HG02610 (cell line): ENCODE data around the gene DRC1.

Source experiments
- ATAC-seq: cut with Tn5 transposase; IDR thresholded peaks from one replicate; pipeline ENCODE4 v1.9.1; 2021; ENCODE audit warnings: mild to moderate bottlenecking, moderate library complexity; ENCODE audit not compliant: unreplicated experiment

The DRC1 gene

DNA sequence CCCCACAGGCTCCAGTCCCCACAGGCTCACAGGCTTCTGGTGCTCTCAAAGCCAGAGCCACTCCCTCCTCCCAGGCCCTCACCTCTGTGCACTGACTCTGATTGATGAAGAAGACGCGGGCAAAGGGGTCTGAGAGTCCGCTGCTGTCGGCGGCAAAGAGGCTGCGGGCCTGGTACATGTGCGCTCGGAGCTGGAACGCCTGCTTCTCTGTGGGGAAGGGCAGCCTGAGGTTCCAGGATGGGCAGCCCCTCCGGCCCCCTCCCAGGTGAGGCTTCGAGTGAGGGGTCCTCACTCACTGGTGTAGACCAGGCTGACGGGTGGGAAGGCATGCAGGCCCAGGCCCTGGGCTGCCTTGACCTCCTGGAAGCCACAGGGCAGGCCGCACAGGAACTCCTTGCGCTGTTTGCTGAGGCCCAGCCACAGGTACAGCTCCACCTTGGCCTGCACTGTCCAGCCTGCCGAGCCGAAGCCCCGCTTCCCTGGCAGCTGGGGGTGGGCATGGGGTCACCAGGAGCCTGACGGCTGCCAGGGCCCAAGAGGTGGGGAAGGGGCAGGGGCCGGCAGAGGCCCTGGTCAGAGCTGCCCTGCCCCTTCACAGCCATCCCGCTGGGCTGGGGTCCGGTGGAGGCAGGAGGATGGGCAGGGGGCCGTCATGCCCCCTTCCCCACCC, 74.2 kb downstream of the DRC1 start:
- ATAC-seq: no peak

GRCh38 chr2:26477126-26477910, 75.6 kb downstream of the DRC1 start:
- ATAC-seq: no peak

DNA sequence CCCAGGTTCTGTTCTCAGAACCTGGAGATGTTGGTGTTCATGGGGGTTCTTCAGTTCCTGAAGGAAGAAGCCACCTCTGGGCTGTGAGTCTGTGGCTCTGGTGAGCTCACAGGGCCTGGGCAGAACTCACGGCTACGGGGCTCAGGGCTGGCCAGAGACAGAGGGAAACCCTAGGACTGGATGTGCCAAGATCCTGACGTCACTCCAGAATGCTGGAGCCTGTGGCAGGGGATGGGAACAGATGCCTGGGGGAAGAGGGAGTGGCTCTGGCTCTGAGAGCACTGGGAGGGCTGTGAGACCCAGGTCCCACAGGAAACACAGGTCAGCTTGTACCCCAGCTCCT, 76.2 kb downstream of the DRC1 start, which contains the start of gene OTOF:
OTOF (minus strand) TSS at position 214 of the 343 bp plus-strand sequence.
- ATAC-seq: no peak

DNA sequence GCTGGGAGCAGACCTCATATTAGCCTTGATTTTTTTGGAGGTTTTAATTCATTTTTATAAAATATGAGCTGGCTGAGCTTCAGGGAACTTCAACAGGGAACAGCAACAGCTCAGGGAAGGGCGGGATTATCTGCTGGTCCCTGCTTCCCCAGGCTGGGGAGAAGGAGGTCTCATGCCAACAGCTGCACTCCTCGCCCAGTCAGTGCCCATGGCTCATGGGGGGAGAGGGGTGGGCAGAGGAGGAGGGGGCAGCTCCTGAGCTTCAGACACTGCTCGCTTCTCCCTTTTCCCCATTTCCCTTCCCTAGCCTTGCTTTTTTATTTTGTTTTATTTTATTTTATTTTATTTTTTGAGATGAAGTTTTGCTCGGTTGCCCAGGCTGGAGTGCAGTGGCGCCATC, 76.6 kb downstream of the DRC1 start:
- ATAC-seq: no peak

GRCh38 chr2:26479131-26479788, 77.5 kb downstream of the DRC1 start:
- ATAC-seq: no peak

GRCh38 chr2:26479789-26480565, 78.3 kb downstream of the DRC1 start:
- no peak for ATAC-seq

- ATAC-seq: no peak
Observed at GRCh38 chr2:26480566-26481423, 79.1 kb downstream of the DRC1 start.

GRCh38 chr2:26481706-26482105, 80.0 kb downstream of the DRC1 start:
- no peak for ATAC-seq

- no peak for ATAC-seq
Observed at GRCh38 chr2:26482211-26483026, 80.7 kb downstream of the DRC1 start.

- ATAC-seq: no peak
Observed at GRCh38 chr2:26483027-26483326, 81.3 kb downstream of the DRC1 start.

DNA sequence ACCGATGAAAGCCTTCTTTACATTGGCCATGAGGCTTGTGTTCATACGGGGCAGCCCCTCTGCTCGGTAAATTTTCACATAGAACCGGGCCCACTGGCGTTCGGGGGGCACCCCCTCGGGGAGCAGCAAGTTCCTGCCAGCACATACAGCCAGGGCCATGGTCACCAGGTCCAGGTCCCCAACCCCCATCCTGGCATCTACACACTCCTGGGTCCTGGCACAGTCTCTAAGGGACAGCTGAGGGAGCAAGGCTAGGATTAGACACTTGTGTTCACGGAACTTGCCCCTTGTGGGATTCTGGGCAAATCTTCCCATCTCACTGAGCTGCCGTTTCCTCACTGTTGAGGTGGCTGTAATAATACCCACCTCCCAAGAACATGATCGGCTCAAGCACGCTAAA, 81.8 kb downstream of the DRC1 start:
- no peak for ATAC-seq

- ATAC-seq: no peak
Observed at GRCh38 chr2:26483957-26484565, 82.3 kb downstream of the DRC1 start.

GRCh38 chr2:26484579-26484978, 82.9 kb downstream of the DRC1 start:
- no peak for ATAC-seq

- ATAC-seq: no peak
Observed at GRCh38 chr2:26485099-26485498, 83.4 kb downstream of the DRC1 start.

GRCh38 chr2:26485725-26486418, 84.2 kb downstream of the DRC1 start:
- no peak for ATAC-seq

DNA sequence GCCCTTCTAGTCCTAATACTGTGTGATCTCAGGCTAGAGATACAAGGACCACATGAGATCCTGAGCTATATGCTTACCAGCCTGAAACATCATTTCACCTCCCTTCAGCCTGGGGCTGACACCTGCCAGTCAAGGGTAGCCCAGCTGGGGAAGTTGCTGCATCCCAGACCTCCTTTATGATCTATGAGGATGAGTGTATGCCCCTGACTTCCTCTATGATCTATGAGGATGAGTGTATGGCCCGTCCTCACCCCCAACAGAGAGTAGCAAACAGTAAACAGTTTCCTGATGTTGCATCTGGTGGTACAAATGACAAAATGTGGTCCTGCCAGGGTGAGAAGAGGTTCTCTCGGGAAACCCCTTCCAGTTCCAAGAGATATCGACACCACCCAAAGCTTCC, 85.1 kb downstream of the DRC1 start:
- no peak for ATAC-seq

DNA sequence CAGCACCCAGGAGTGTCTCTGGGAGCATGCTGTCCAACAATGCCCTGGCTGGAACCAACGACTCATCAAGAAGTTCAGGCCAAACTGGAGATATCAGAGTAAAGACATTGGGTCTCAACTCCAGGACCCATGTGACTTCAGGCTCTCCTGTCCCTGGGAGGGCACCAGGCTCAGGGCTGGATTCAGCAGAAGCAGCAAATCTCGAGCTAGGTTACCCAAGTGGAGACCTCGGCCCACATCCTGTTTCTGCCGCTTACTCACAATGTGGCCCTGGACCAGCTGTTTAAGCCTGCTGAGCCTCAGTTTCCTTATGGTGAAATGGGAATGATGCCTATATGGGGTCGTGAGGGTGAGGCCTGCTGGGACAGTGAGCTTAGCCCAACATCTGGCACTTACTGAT, 85.5 kb downstream of the DRC1 start:
- no peak for ATAC-seq

- no peak for ATAC-seq
Observed at GRCh38 chr2:26488463-26489212, 86.9 kb downstream of the DRC1 start.
